NCI-H526 (cell line): ENCODE measurements around the gene GSKIP.

ENCODE experiments used
- DNase-seq, 2 experiments: peaks; one replicate each; lab custom pipeline; 2025; lab: John Stamatoyannopoulos, UW

The GSKIP gene

DNA sequence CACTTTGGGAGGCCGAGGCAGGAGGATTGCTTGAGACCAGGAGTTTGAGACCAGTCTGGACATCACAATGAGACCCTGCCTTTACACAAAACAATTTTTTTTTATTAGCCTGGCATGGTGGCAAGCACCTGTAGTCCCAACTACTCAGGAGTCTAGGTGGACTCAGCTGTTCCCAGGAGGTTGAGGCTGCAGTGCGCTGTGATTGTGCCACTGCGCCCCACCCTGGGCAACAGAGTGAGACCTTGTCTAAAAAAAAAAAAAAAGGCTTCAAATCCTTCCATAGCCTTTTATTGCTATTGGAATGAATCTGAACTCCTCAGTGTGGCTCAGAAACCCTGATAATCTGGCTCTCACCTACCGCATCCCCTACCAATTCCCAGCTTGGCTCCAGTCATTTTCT is 54.7 kb downstream of the GSKIP start:
- no peak for DNase-seq

GRCh38 chr14:96421236-96421635 is 57.9 kb downstream of the GSKIP start:
- DNase-seq = no peak

DNA sequence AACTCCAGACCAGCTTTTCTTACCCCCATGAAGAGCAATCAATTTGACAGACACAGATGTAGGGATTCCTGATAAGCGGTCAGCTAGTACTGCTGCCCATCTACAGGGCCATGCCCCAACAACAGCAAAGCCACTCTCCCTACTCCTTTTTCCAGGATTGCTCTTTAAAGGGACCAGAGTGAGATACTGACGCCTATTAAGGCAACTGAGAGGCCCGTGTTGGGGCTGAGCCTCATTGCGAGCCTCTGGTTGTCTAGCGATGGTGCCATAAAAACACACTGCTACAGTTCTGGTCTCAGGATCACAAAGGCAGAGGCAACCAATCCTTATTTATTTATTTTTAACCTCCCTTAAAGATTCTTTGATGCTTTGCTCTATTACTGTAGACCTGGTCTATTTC is 59.7 kb downstream of the GSKIP start:
- no peak for DNase-seq

GRCh38 chr14:96423446-96424108 is 60.3 kb downstream of the GSKIP start:
- no peak for DNase-seq

- DNase-seq = peak; percentile 72 to 87
These were observed 61.0 kb downstream of the GSKIP start for GRCh38 chr14:96424109-96424989.

DNA sequence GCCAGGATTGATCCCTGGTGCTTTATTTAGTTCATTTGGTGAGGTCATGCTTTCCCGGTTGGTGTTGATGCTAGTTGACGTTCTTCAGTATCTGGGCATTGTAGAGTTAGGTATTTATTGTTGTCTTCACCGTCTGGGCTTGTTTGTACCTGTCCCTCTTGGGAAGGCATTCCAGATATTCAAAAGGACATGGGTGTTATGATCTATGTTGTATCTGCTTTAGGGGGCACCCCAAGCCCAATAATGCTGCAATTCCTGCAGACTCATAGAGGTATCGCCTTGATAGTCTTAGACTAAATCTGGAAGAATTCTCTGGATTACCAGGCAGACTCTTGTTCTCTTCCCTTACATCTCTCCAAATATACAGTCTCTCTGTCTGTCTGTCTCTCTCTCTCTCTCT is 70.7 kb downstream of the GSKIP start:
- DNase-seq = no peak
